Esophagus muscularis mucosa (tissue), 4 donors: ENCODE results near the gene TRIM68. TPM values are rescaled to one million over a fixed set of nuclear protein-coding genes. Genes with fewer than 3 reads are reported as not detected.

ENCODE experiments used
- DNase-seq: peaks from one replicate; pipeline ENCODE4 v3.0.0-alpha.2; 2017; ENCODE audit errors: extremely low spot score
- H3K27ac ChIP-seq, 4 donors: fragments of 200-600 bp; sonication (generic); replicated peaks in 1 of 4; 1 replicate in 3 of 4; 2 replicates in 1 of 4; pipeline ENCODE4 v1.5.1; 2016 to 2019; ENCODE audit warnings: mild to moderate bottlenecking in 1 of 4
- H3K27me3 ChIP-seq, 4 donors: fragments of 200-600 bp; sonication (generic); one replicate each; pipeline versions ENCODE4 v1.5.1 to v1.6.0; 2016 to 2019
- H3K36me3 ChIP-seq, 4 donors: fragments of 200-600 bp; sonication (generic); one replicate each; pipeline ENCODE4 v1.5.1; 2016 to 2019
- H3K4me1 ChIP-seq, 4 donors: fragments of 200-600 bp; sonication (generic); one replicate each; pipeline ENCODE4 v1.5.1; 2016 to 2019
- H3K4me3 ChIP-seq, 4 donors: fragments of 200-600 bp; sonication (generic); 1 replicate in 2 of 4; 2 replicates in 2 of 4; pipeline ENCODE4 v1.5.1; 2016 to 2019; ENCODE audit warnings: mild to moderate bottlenecking in 4 of 4, moderate library complexity in 1 of 4
- H3K9me3 ChIP-seq, 4 donors: fragments of 200-600 bp; sonication (generic); 1 replicate in 3 of 4; 2 replicates in 1 of 4; pipeline ENCODE4 v1.5.1; 2016 to 2019
- CTCF ChIP-seq, 3 experiments: fragments of 200-600 bp in 2 of 3; fragments of 450-650 bp in 1 of 3; sonication (generic) in 2 of 3; IDR thresholded peaks; one replicate each; pipeline ENCODE4 v1.5.1; 2017 to 2019; ENCODE audit warnings: antibody characterized with exemption in 3 of 3, mild to moderate bottlenecking in 2 of 3, moderate library complexity in 1 of 3
- EP300 ChIP-seq: sonication (generic); formaldehyde crosslinking; IDR thresholded peaks from one replicate; pipeline ENCODE4 v1.6.1; 2017; ENCODE audit warnings: antibody characterized with exemption
- POLR2A ChIP-seq: fragments of 450-650 bp; IDR thresholded peaks from one replicate; pipeline ENCODE4 v1.6.1; 2017; ENCODE audit warnings: antibody characterized with exemption, moderate library complexity, mild to moderate bottlenecking, low read depth
- POLR2AphosphoS5 ChIP-seq, 2 donors: sonication (generic); formaldehyde crosslinking; IDR thresholded peaks; one replicate each; pipeline ENCODE4 v1.6.1; 2017; ENCODE audit warnings: antibody characterized with exemption in 2 of 2
- WGBS: methylation state at CpG from one replicate; pipeline ENCODE4 v1.1.5; 2018; 5-methylcytosine and 5-hydroxymethylcytosine counted together
- intact Hi-C: fragments of 100-400 bp; cut with DNase I; formaldehyde crosslinking; loops from one replicate; pipeline ENCODE4 v1.15.1; 2023
- total RNA-seq, 4 donors: library from RNA; depleted of rRNA; stranded (reverse); fragments of >200 nt; gene quantifications; one replicate each; pipeline versions ENCODE4 v1.1.0 to v1.2.1, GENCODE V29; 2016

The TRIM68 gene
- total RNA-seq, 4 donors from 2014 or later = 8.8 to 16.8 (median 11.2) TPM

- intact Hi-C loops = loop anchor here (2.0 to 5.0 kb wide), 2 partner anchors 189 to 365 kb away; no protein-coding TSS in a partner anchor
- peak; percentile 82 for DNase-seq
- WGBS = 84% methylated on average over 3 of the region's 3 CpGs
- Histone ChIP-seq H3K27ac (no peak overlapping the region), H3K4me3 (no peak overlapping the region), H3K4me1 (peaks cover 4 to 20% (median 7%) of the 10 kb centered on the region in 4 donors), H3K36me3 (no peaks in the 10 kb centered on the region), H3K9me3 (no peaks in the 10 kb centered on the region), H3K27me3 (no peaks in the 10 kb centered on the region)
- TF ChIP-seq POLR2AphosphoS5 (IDR thresholded peaks at IDR 0.05) (no peak), POLR2A (no peak), CTCF (IDR thresholded peaks at IDR 0.05) (no peak), EP300 (no peak)
Observed at GRCh38 chr11:4637662-4638047, 29.6 kb upstream of the TRIM68 start.

- Histone ChIP-seq H3K4me1 (peaks cover 4 to 18% (median 7%) of the 10 kb centered on the region in 4 donors), H3K4me3 (peak within 1 kb of the TSS; percentile 28 to 49 (median 38)), H3K27ac (no peak within 1 kb of the TSS), H3K36me3 (no peaks in the 10 kb centered on the region), H3K9me3 (no peaks in the 10 kb centered on the region), H3K27me3 (no peaks in the 10 kb centered on the region)
- 29% methylated on average over 21 of the region's 21 CpGs for WGBS
- intact Hi-C loops = loop anchor here (2.0 to 5.0 kb wide), 2 partner anchors 190 to 365 kb away; no protein-coding TSS in a partner anchor
- DNase-seq = peak; percentile 89
- TF ChIP-seq CTCF (IDR thresholded peaks at IDR 0.05) (peak; percentile 80 to 94 (median 85)), EP300 (no peak), POLR2A (no peak), POLR2AphosphoS5 (IDR thresholded peaks at IDR 0.05) (peak in 1 of 2 donors; percentile 6)
Observed at GRCh38 chr11:4636962-4637661, 29.1 kb upstream of the TRIM68 start, which contains the start of gene OR51D1. Gene OR51D1 (plus strand): TSS chr11:4637477. CDS start chr11:4639791, 2,314 bp downstream.

GRCh38 chr11:4636136-4636535, 28.1 kb upstream of the TRIM68 start:
- TF ChIP-seq CTCF (IDR thresholded peaks at IDR 0.05) (no peak), EP300 (no peak), POLR2AphosphoS5 (IDR thresholded peaks at IDR 0.05) (no peak), POLR2A (no peak)
- Histone ChIP-seq H3K27me3 (no peaks in the 10 kb centered on the region), H3K9me3 (no peaks in the 10 kb centered on the region), H3K4me1 (peaks cover 4 to 10% (median 7%) of the 10 kb centered on the region in 4 donors), H3K4me3 (no peak overlapping the region), H3K36me3 (no peaks in the 10 kb centered on the region), H3K27ac (no peak overlapping the region)
- intact Hi-C loops = loop anchor here (2.0 to 5.0 kb wide), 2 partner anchors 191 to 366 kb away; no protein-coding TSS in a partner anchor
- 71% methylated on average over 2 of the region's 2 CpGs for WGBS
- DNase-seq = no peak

GRCh38 chr11:4626207-4627099, 18.4 kb upstream of the TRIM68 start:
- peak; percentile 84 for DNase-seq
- H3K4me1 ChIP-seq = no peaks in the 10 kb centered on the region
- TF ChIP-seq EP300 = no peak
- no peak for TF ChIP-seq POLR2A
- TF ChIP-seq CTCF (IDR thresholded peaks at IDR 0.05) = peak; percentile 50 to 63 (median 58)
- no peak for TF ChIP-seq POLR2AphosphoS5 (IDR thresholded peaks at IDR 0.05)
- intact Hi-C loops = no loop called here
- no peak overlapping the region for H3K27ac ChIP-seq
- H3K4me3 ChIP-seq = no peak overlapping the region
- no peaks in the 10 kb centered on the region for H3K36me3 ChIP-seq
- H3K9me3 ChIP-seq = peaks cover 0 to 13% (median 10%) of the 10 kb centered on the region in 4 donors
- 43% methylated on average over 15 of the region's 15 CpGs for WGBS
- peaks cover 0 to 5% (median 0%) of the 10 kb centered on the region in 4 donors for H3K27me3 ChIP-seq
